ENCODE data around the gene HS3ST6. TPM values are rescaled to one million over a fixed set of nuclear protein-coding genes. Genes with fewer than 3 reads are reported as not detected.

Gene HS3ST6
- total and polyA plus RNA-seq, 9 of the 15 experiments (the other 6 are each of a cell fraction or from before 2014, with no cell fraction given) = not detected

GRCh38 chr16:1953734-1954133 lies 35.5 kb upstream of the HS3ST6 start:
- Histone ChIP-seq H3K9me1 (ENCODE audit: control insufficient read depth, insufficient read depth, low read length) (no peaks in the 10 kb centered on the region), H2AFZ (ENCODE audit: low read depth, low read length) (no peak overlapping the region), H3K4me3 (no peak overlapping the region), H3K27ac (ENCODE audit: extremely low read depth, low read depth, low read length) (no peak overlapping the region), H3K9ac (ENCODE audit: insufficient read depth in 1 of 2, low read depth in 2 of 2, low read length in 2 of 2) (peak overlapping the region in 1 of 2 experiments; percentile 64; a peak in 2 of 4 replicates), H3K4me2 (ENCODE audit: insufficient read depth, low read length) (no peak overlapping the region), H3K36me3 (ENCODE audit: control insufficient read depth, insufficient read depth, low read length) (no peaks in the 10 kb centered on the region), H4K20me1 (replicated peaks; ENCODE audit: control insufficient read depth, insufficient read depth, low read length) (no peaks in the 10 kb centered on the region), H3K27me3 (ENCODE audit: control insufficient read depth in 2 of 2, insufficient read depth in 2 of 2, low read length in 2 of 2) (no peaks in the 10 kb centered on the region), H3K4me1 (replicated peaks in 1 of 2; ENCODE audit: control insufficient read depth in 2 of 2, insufficient read depth in 2 of 2, low read length in 2 of 2) (peaks cover 0 to 44% of the 10 kb centered on the region in 2 experiments; a peak in 4 of 5 replicates), H3K9me3 (replicated peaks; ENCODE audit: control insufficient read depth, insufficient read depth, low read depth, low read length) (no peaks in the 10 kb centered on the region), H3K79me2 (ENCODE audit: control insufficient read depth, insufficient read depth, low read length) (no peaks in the 10 kb centered on the region)
- no TSS peak for BruUV-seq (replicated peaks)
- ChIA-PET CTCF (ENCODE audit: low intra/inter-chr PET ratio) (no interaction called here), POLR2A (interaction anchor here (1.9 to 5.6 kb wide), 2 partner anchors 10 kb away, joined by 8 to 37 read pairs; partner anchors contain the start of genes MSRB1 and RPS2)
- intact Hi-C loops (cut with micrococcal nuclease) (no loop called here), in situ Hi-C loops (cut with MboI) (no loop called here)
- WGBS (ENCODE audit: insufficient coverage, low coverage, missing lambda C conversion rate) = 87% methylated on average over 16 of the region's 22 CpGs
- ATAC-seq = no peak
- TF ChIP-seq KDM1A (IDR thresholded peaks at IDR 0.05) (peak in 1 of 2 experiments; percentile 54; a peak in 1 of 4 replicates), ZNF561 (CRISPR knock-in tag; conservative IDR thresholded peaks at IDR 0.05) (no peak)
- DNase-seq (ENCODE audit: extremely low read depth in 1 of 4, low spot score in 3 of 4) = no peak
- FAIRE-seq = no peak

DNA sequence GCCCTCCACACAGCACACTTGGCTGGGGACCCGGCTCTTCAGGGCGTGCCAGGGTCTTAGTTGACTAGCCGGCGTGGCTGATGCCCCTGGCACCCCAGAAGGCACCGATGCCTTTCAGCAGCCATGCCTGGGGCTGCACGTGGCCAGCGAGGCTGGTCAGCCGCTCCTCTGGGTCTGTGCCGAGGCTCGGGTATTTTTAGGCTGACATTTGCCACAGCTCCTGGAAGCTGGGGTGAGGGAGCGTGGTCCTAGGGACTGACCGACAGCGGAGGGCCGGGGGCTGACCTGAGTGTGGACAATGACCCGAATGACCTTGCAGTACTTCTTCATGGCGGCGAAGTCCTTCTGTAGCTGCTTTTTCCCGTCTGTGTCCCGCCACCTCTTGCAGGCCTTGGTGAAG lies 32.3 kb upstream of the HS3ST6 start:
- no TSS peak for BruUV-seq (replicated peaks)
- Histone ChIP-seq H4K20me1 (replicated peaks; ENCODE audit: control insufficient read depth, insufficient read depth, low read length) (no peaks in the 10 kb centered on the region), H3K9me3 (replicated peaks; ENCODE audit: control insufficient read depth, insufficient read depth, low read depth, low read length) (no peaks in the 10 kb centered on the region), H3K27ac (ENCODE audit: extremely low read depth, low read depth, low read length) (no peak overlapping the region), H2AFZ (ENCODE audit: low read depth, low read length) (no peak overlapping the region), H3K4me3 (no peak overlapping the region), H3K4me2 (ENCODE audit: insufficient read depth, low read length) (no peak overlapping the region), H3K9ac (ENCODE audit: insufficient read depth in 1 of 2, low read depth in 2 of 2, low read length in 2 of 2) (peak overlapping the region in 1 of 2 experiments; percentile 66; a peak in 2 of 4 replicates), H3K79me2 (ENCODE audit: control insufficient read depth, insufficient read depth, low read length) (no peaks in the 10 kb centered on the region), H3K36me3 (ENCODE audit: control insufficient read depth, insufficient read depth, low read length) (no peaks in the 10 kb centered on the region), H3K27me3 (ENCODE audit: control insufficient read depth in 2 of 2, insufficient read depth in 2 of 2, low read length in 2 of 2) (no peaks in the 10 kb centered on the region), H3K9me1 (ENCODE audit: control insufficient read depth, insufficient read depth, low read length) (no peaks in the 10 kb centered on the region), H3K4me1 (replicated peaks in 1 of 2; ENCODE audit: control insufficient read depth in 2 of 2, insufficient read depth in 2 of 2, low read length in 2 of 2) (peaks cover 3 to 53% of the 10 kb centered on the region in 2 experiments; a peak in 4 of 5 replicates)
- intact Hi-C loops (cut with micrococcal nuclease) = no loop called here
- in situ Hi-C loops (cut with MboI) = no loop called here
- ATAC-seq = no peak
- FAIRE-seq = no peak
- no peak for DNase-seq (ENCODE audit: extremely low read depth in 1 of 4, low spot score in 3 of 4)
- 71% methylated on average over 19 of the region's 19 CpGs for WGBS (ENCODE audit: insufficient coverage, low coverage, missing lambda C conversion rate)
- ChIA-PET POLR2A (interaction anchor here (0.6 to 5.6 kb wide), 3 partner anchors 9 to 47 kb away, joined by 3 to 37 read pairs (median 5); partner anchors contain the start of gene RPS2), CTCF (ENCODE audit: low intra/inter-chr PET ratio) (interaction anchor here (0.5 kb wide), 1 partner anchor 102 kb away, joined by 3 read pairs; no protein-coding TSS in a partner anchor)
- TF ChIP-seq SPI1 (IDR thresholded peaks at IDR 0.05; ENCODE audit: borderline replicate concordance, low read depth, low read length) (no peak), BMI1 (IDR thresholded peaks at IDR 0.05; ENCODE audit: low read length) (no peak), RBM15 (IDR thresholded peaks at IDR 0.05; ENCODE audit: insufficient read depth, low read length) (no peak), HMBOX1 (IDR thresholded peaks at IDR 0.05) (no peak), ZNF274 (IDR thresholded peaks at IDR 0.05; ENCODE audit: borderline replicate concordance, low read depth, low read length) (no peak), STAT5A (IDR thresholded peaks at IDR 0.05; ENCODE audit: borderline replicate concordance, low read length) (no peak), ZNF134 (CRISPR knock-in tag; conservative IDR thresholded peaks at IDR 0.05) (no peak), PRPF4 (IDR thresholded peaks at IDR 0.05; ENCODE audit: insufficient read depth, low read depth, low read length, poor library complexity, severe bottlenecking) (no peak), GTF2E2 (tag; IDR thresholded peaks at IDR 0.05) (no peak), ZNF282 (CRISPR knock-in tag; IDR thresholded peaks at IDR 0.05) (no peak), OTX1 (CRISPR knock-in tag; IDR thresholded peaks at IDR 0.05) (no peak), DMBX1 (CRISPR knock-in tag; IDR thresholded peaks at IDR 0.05; ENCODE audit: borderline replicate concordance) (no peak), PML (IDR thresholded peaks at IDR 0.05; ENCODE audit: low read length) (no peak), ZBTB34 (CRISPR knock-in tag; IDR thresholded peaks at IDR 0.05) (no peak)
